Astrocyte of the cerebellum (primary cell): Measurements from ENCODE around the gene ABLIM1.

Experiments used
- DNase-seq: peaks from one replicate; pipeline ENCODE4 v3.0.0-alpha.2; 2011; ENCODE audit warnings: low read depth
- H3K4me3 ChIP-seq: 2 replicates; pipeline ENCODE4 v1.5.1; 2011; ENCODE audit warnings: mild to moderate bottlenecking, low read depth, low read length, moderate library complexity
- CTCF ChIP-seq: IDR thresholded peaks from 2 replicates; pipeline ENCODE4 v1.5.1; 2012; ENCODE audit warnings: low read length, low read depth, moderate library complexity, mild to moderate bottlenecking; ENCODE audit errors: missing control alignments
- in situ Hi-C: cut with HindIII; loops from 2 replicates; pipeline ENCODE4 v1.10.0; 2017; ENCODE audit warnings: low sequenced_read_pairs

Gene ABLIM1

GRCh38 chr10:114649217-114649903 lies 8.7 kb downstream of the ABLIM1 start:
- no peak overlapping the region for H3K4me3 ChIP-seq
- no peak for TF ChIP-seq CTCF
- no peak for DNase-seq
- in situ Hi-C loops = no loop called here

- no peak overlapping the region for H3K4me3 ChIP-seq
- no peak for TF ChIP-seq CTCF
- in situ Hi-C loops = no loop called here
- peak; percentile 29 for DNase-seq
Measured at GRCh38 chr10:114648368-114648767, 9.7 kb downstream of the ABLIM1 start.

- in situ Hi-C loops = no loop called here
- no peak overlapping the region for H3K4me3 ChIP-seq
- no peak for DNase-seq
- TF ChIP-seq CTCF = no peak
Measured at GRCh38 chr10:114647545-114648138, 10.4 kb downstream of the ABLIM1 start.

GRCh38 chr10:114646426-114646825 lies 11.6 kb downstream of the ABLIM1 start:
- no peak overlapping the region for H3K4me3 ChIP-seq
- DNase-seq = no peak
- no peak for TF ChIP-seq CTCF
- in situ Hi-C loops = no loop called here

- DNase-seq = no peak
- in situ Hi-C loops = no loop called here
- no peak for TF ChIP-seq CTCF
- no peak overlapping the region for H3K4me3 ChIP-seq
Measured at GRCh38 chr10:114645706-114646105, 12.4 kb downstream of the ABLIM1 start.

- no peak for TF ChIP-seq CTCF
- in situ Hi-C loops = no loop called here
- no peak overlapping the region for H3K4me3 ChIP-seq
- DNase-seq = no peak
Measured at GRCh38 chr10:114643158-114643557, 14.9 kb downstream of the ABLIM1 start.
